RPMI8226 (cell line): ENCODE measurements around the gene MAP2K1.
"Not testable (repeated sequence)": the region's sequence is repeated elsewhere in the genome, so short reads cannot be mapped to it uniquely, and the experiment has no call there.

Experiments used
- DNase-seq: peaks from one replicate; pipeline ENCODE4 v3.0.0-alpha.2; 2015

MAP2K1 gene

GRCh38 chr15:66425837-66426236 is 39.1 kb downstream of the MAP2K1 start:
- no peak for DNase-seq

- no peak for DNase-seq
These were observed 42.4 kb downstream of the MAP2K1 start for GRCh38 chr15:66429117-66429516.

GRCh38 chr15:66429546-66429945 is 42.8 kb downstream of the MAP2K1 start:
- DNase-seq, result no peak

- no peak for DNase-seq
These were observed 44.0 kb downstream of the MAP2K1 start for GRCh38 chr15:66430627-66431255.

- DNase-seq, result no peak
These were observed 47.0 kb downstream of the MAP2K1 start for GRCh38 chr15:66433726-66434125.

- DNase-seq, result no peak
These were observed 53.8 kb downstream of the MAP2K1 start for GRCh38 chr15:66440501-66440900.

GRCh38 chr15:66452420-66452819 is 65.7 kb downstream of the MAP2K1 start:
- DNase-seq, result no peak

- no peak for DNase-seq
These were observed 66.4 kb downstream of the MAP2K1 start for GRCh38 chr15:66452971-66453580.

- DNase-seq, result no peak
These were observed 67.4 kb downstream of the MAP2K1 start for GRCh38 chr15:66454143-66454542.

- no peak for DNase-seq
These were observed 69.5 kb downstream of the MAP2K1 start for GRCh38 chr15:66456211-66456610.

- DNase-seq, result no peak
These were observed 73.3 kb downstream of the MAP2K1 start for GRCh38 chr15:66459818-66460615.

GRCh38 chr15:66461294-66461693 is 74.6 kb downstream of the MAP2K1 start:
- not testable (repeated sequence) for DNase-seq

- DNase-seq, result no peak
These were observed 75.2 kb downstream of the MAP2K1 start for GRCh38 chr15:66461917-66462316.

- DNase-seq, result no peak
These were observed 75.9 kb downstream of the MAP2K1 start for GRCh38 chr15:66462627-66463026.

GRCh38 chr15:66465294-66465693 is 78.6 kb downstream of the MAP2K1 start:
- not testable (repeated sequence) for DNase-seq

- not testable (repeated sequence) for DNase-seq
These were observed 80.7 kb downstream of the MAP2K1 start for GRCh38 chr15:66467162-66468040.

- not testable (repeated sequence) for DNase-seq
These were observed 84.1 kb downstream of the MAP2K1 start for GRCh38 chr15:66470825-66471224.

- DNase-seq, result no peak
These were observed 85.7 kb downstream of the MAP2K1 start for GRCh38 chr15:66472176-66472999.

GRCh38 chr15:66474135-66474534 is 87.4 kb downstream of the MAP2K1 start:
- DNase-seq, result no peak

GRCh38 chr15:66474963-66475362 is 88.3 kb downstream of the MAP2K1 start:
- DNase-seq, result no peak

- no peak for DNase-seq
These were observed 89.8 kb downstream of the MAP2K1 start for GRCh38 chr15:66476535-66476934.

- DNase-seq, result no peak
These were observed 90.3 kb downstream of the MAP2K1 start for GRCh38 chr15:66477011-66477410.
